ENCODE measurements around the gene KAZALD1. TPM values are rescaled to one million over a fixed set of nuclear protein-coding genes. Genes with fewer than 3 reads are reported as not detected.
A peak's percentile ranks its signal among the peaks of the same experiment; 100 is the strongest.

The KAZALD1 gene
- 10 to 100 TPM in 2 of 9 donors, 1 to 10 TPM in 7; 1.9 to 11.1 (median 6.1) TPM for total RNA-seq
- polyA plus RNA-seq = 10 to 100 TPM in 1 of 2 donors, 1 to 10 TPM in 1; 10.0 to 10.6 TPM
- long read RNA-seq, donor 1, partial matches to known transcripts = 2 of 9 reads
- long read RNA-seq, donor 1, other reads (novel, unspliced or antisense) = 5 of 9 reads
- long read RNA-seq, donor 2, partial matches to known transcripts = 0 of 11 reads
- long read RNA-seq, donor 2, other reads (novel, unspliced or antisense) = 6 of 11 reads
- long read RNA-seq, donor 3, partial matches to known transcripts = 0 of 1 reads
- long read RNA-seq, donor 3, other reads (novel, unspliced or antisense) = 0 of 1 reads

- Histone ChIP-seq H3K36me3 (no peaks in the 10 kb centered on the region), H3K4me1 (peaks cover 0 to 64% (median 47%) of the 10 kb centered on the region in 12 donors), H3K4me3 (peak within 1 kb of the TSS; percentile 59 to 88 (median 78)), H3K27me3 (peaks cover 0 to 30% (median 0%) of the 10 kb centered on the region in 9 donors), H3K27ac (peak within 1 kb of the TSS; percentile 92 to 100 (median 98)), H3K9me3 (no peaks in the 10 kb centered on the region)
- intact Hi-C loops (cut with DNase I) = loop anchor here in 5 of 10 donors (1.0 to 10.0 kb wide), 5 partner anchors 19 to 67 kb away; partner anchors contain the start of gene LZTS2 (in 3 of the 5)
- peak; percentile 13 to 41 (median 24) for ATAC-seq
- TF ChIP-seq POLR2A (IDR thresholded peaks at IDR 0.05) (no peak), CTCF (IDR thresholded peaks at IDR 0.05) (no peak)
- WGBS, 4 donors = 33 to 54% (median 35%) methylated on average over 26 to 31 of the region's 31 CpGs
- peak; percentile 69 to 85 (median 83) for DNase-seq
Measured at GRCh38 chr10:101061624-101062231, at the start of gene KAZALD1. TSS of gene KAZALD1 (plus strand) at chr10:101061989. CDS start at chr10:101062593, 604 bp downstream.

GRCh38 chr10:101012525-101013364 is 49.0 kb upstream of the KAZALD1 start:
- H3K4me3 ChIP-seq = no peak overlapping the region
- H3K4me1 ChIP-seq = peaks cover 0 to 46% (median 24%) of the 10 kb centered on the region in 12 donors
- 16 to 19% (median 18%) methylated on average over 12 to 14 of the region's 14 CpGs for WGBS, 4 donors
- intact Hi-C loops (cut with DNase I) = loop anchor here in 6 of 10 donors (1.0 to 5.0 kb wide), 7 partner anchors 14 to 450 kb away; partner anchors contain the start of genes LZTS2 (in 1 of the 6) and SEMA4G (in 1 of the 6)
- H3K27ac ChIP-seq = peak overlapping the region in 11 of 12 donors; percentile 26 to 74 (median 61)
- no peaks in the 10 kb centered on the region for H3K36me3 ChIP-seq
- TF ChIP-seq POLR2A (IDR thresholded peaks at IDR 0.05) (no peak), CTCF (IDR thresholded peaks at IDR 0.05) (peak; percentile 85 to 97 (median 93))
- peaks cover 0 to 9% (median 3%) of the 10 kb centered on the region in 9 donors for H3K27me3 ChIP-seq
- DNase-seq (peak; percentile 88 to 94 (median 90)), ATAC-seq (peak; percentile 84 to 94 (median 90))
- H3K9me3 ChIP-seq = no peaks in the 10 kb centered on the region

GRCh38 chr10:101013365-101013825 is 48.4 kb upstream of the KAZALD1 start:
- DNase-seq = no peak
- H3K36me3 ChIP-seq = no peaks in the 10 kb centered on the region
- H3K9me3 ChIP-seq = no peaks in the 10 kb centered on the region
- TF ChIP-seq CTCF (IDR thresholded peaks at IDR 0.05) = no peak
- intact Hi-C loops (cut with DNase I) = loop anchor here in 6 of 10 donors (1.0 to 5.0 kb wide), 6 partner anchors 15 to 451 kb away; partner anchors contain the start of genes LZTS2 (in 1 of the 6) and SEMA4G (in 1 of the 6)
- no peak overlapping the region for H3K4me3 ChIP-seq
- H3K4me1 ChIP-seq = peaks cover 0 to 40% (median 21%) of the 10 kb centered on the region in 12 donors
- H3K27me3 ChIP-seq = peaks cover 0 to 9% (median 3%) of the 10 kb centered on the region in 9 donors
- ATAC-seq = no peak
- peak overlapping the region in 10 of 12 donors; percentile 18 to 74 (median 58) for H3K27ac ChIP-seq
- WGBS, 4 donors = 50 to 58% (median 57%) methylated on average over 9 of the region's 9 CpGs
